ENCODE results near the gene MRPS6.

MRPS6 gene

GRCh38 chr21:34072145-34073031 is 990 bp upstream of the MRPS6 start:
- Histone ChIP-seq H3K36me3 (ENCODE audit: insufficient read depth, low read length) (peaks cover 10% of the 10 kb centered on the region; the same call in 1 of the 2 replicates), H3K9me3 (ENCODE audit: insufficient read depth, low read depth, low read length) (no peaks in the 10 kb centered on the region), H3K9ac (ENCODE audit: low read depth, low read length) (peak overlapping the region; percentile 61), H3K4me1 (ENCODE audit: insufficient read depth, low read length) (peaks cover 32% of the 10 kb centered on the region), H3K27me3 (ENCODE audit: insufficient read depth, low read length) (peaks cover 6% of the 10 kb centered on the region), H3K27ac (ENCODE audit: low read depth, low read length) (peak overlapping the region; percentile 75; the same call in 1 of the 2 replicates), H3K4me3 (ENCODE audit: low read length) (peak overlapping the region; percentile 46)
- WGBS: 44% methylated on average over 32 of the region's 32 CpGs

DNA sequence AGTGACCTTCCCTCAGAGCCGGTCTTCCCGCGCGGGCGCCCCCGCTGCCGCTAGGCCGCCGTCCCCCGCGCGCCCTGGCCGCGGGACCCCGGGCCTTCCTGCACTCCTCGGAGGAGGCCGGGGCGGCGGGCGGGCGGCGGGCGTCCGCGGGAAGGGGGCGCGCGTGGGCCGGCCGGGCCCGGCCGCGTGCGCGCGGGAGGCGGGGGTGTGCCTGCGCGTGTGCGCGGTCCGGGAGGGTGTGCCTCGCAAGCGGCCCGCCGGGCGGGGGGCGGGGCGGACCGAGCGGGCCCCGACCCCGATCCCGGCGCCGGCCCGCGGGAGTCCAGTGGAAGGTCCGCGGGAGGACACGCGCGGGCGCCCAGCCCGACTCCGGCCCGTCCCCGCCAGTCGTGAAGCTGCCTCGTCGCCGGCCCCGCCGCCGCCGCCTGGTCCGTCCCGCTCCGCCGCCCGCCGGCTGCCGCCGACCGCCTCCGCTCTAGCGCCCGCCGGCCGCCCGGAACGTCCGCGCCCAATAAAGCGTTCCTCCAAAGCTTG is 438 bp downstream of the MRPS6 start:
- H3K36me3 ChIP-seq (ENCODE audit: insufficient read depth, low read length): peaks cover 24% of the 10 kb centered on the region
- H3K27ac ChIP-seq (ENCODE audit: low read depth, low read length): peak overlapping the region; percentile 77; the same call in 1 of the 2 replicates
- H3K27me3 ChIP-seq (ENCODE audit: insufficient read depth, low read length): peaks cover 6% of the 10 kb centered on the region
- peak overlapping the region; percentile 83 for H3K4me3 ChIP-seq (ENCODE audit: low read length)
- H3K4me1 ChIP-seq (ENCODE audit: insufficient read depth, low read length): peaks cover 37% of the 10 kb centered on the region
- under 1% methylated on average over 95 of the region's 95 CpGs for WGBS
- H3K9ac ChIP-seq (ENCODE audit: low read depth, low read length): peak overlapping the region; percentile 76
- H3K9me3 ChIP-seq (ENCODE audit: insufficient read depth, low read depth, low read length): no peaks in the 10 kb centered on the region

DNA sequence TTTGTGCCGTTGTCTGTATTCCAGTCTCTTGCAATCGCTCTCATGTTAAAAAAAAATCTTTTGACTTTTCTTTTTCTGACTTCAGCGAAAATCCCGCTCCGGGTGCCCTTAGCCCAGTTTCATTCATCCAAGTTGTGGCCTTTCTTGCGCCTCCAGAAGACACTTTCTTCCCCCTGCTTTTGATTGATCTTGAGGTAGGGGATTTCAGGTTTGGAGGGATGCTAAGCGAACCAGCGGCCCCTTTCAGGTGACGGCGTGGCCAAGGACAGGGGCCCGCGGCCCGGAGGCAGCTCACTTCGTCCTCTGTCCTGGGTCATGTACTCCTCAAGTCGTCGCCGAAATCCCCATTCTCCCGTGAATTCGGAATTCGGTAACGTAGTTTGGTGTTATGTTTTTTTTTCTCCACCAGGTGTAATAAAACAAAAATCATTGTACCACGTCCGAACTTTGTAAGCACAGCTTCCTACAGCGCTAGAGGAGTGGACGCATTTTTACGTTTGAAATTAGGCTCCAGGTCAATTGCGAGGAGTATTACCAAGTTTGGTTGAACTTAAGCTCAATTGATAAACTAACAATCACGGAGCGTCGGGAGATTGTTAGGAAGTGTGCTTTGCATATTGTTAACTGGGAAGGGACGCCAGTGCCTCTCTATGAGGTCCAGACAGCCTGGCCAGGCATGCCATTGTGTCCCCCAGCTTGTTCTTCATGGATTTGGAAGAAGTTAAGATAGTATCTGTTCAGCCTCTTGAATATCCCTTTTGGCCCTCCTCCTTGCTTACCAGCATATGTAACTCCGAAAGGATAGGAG is 1.1 kb downstream of the MRPS6 start:
- Histone ChIP-seq H3K4me3 (ENCODE audit: low read length) (peak overlapping the region; percentile 83), H3K36me3 (ENCODE audit: insufficient read depth, low read length) (peaks cover 28% of the 10 kb centered on the region), H3K27me3 (ENCODE audit: insufficient read depth, low read length) (peaks cover 6% of the 10 kb centered on the region), H3K4me1 (ENCODE audit: insufficient read depth, low read length) (peaks cover 37% of the 10 kb centered on the region), H3K9me3 (ENCODE audit: insufficient read depth, low read depth, low read length) (no peaks in the 10 kb centered on the region), H3K9ac (ENCODE audit: low read depth, low read length) (peak overlapping the region; percentile 76), H3K27ac (ENCODE audit: low read depth, low read length) (peak overlapping the region; percentile 2; the same call in 1 of the 2 replicates)
- 2% methylated on average over 31 of the region's 32 CpGs for WGBS

DNA sequence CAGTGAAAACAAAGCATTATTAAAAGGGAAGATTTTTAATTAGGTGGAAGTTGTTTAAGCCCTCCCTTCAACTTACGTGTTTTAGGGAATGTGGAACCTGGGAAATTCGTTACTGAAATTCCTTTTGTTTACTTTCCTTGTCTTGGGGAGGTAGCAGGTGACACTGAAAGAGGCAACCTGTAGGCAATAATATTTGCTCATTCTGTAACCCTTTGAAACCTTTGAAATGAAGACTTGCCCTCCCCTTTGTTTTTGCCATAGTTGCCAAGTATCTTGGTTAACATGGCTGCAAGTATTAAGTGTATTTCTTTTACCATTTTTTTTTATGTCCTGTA is 1.7 kb downstream of the MRPS6 start:
- H3K9me3 ChIP-seq (ENCODE audit: insufficient read depth, low read depth, low read length): no peaks in the 10 kb centered on the region
- peak overlapping the region; percentile 83 for H3K4me3 ChIP-seq (ENCODE audit: low read length)
- no peak overlapping the region; the same call in 1 of the 2 replicates for H3K27ac ChIP-seq (ENCODE audit: low read depth, low read length)
- peaks cover 6% of the 10 kb centered on the region for H3K27me3 ChIP-seq (ENCODE audit: insufficient read depth, low read length)
- peaks cover 32% of the 10 kb centered on the region for H3K36me3 ChIP-seq (ENCODE audit: insufficient read depth, low read length)
- peak overlapping the region; percentile 76; the same call in 1 of the 2 replicates for H3K9ac ChIP-seq (ENCODE audit: low read depth, low read length)
- peaks cover 37% of the 10 kb centered on the region for H3K4me1 ChIP-seq (ENCODE audit: insufficient read depth, low read length)
- 36% methylated on average over 2 of the region's 2 CpGs for WGBS

DNA sequence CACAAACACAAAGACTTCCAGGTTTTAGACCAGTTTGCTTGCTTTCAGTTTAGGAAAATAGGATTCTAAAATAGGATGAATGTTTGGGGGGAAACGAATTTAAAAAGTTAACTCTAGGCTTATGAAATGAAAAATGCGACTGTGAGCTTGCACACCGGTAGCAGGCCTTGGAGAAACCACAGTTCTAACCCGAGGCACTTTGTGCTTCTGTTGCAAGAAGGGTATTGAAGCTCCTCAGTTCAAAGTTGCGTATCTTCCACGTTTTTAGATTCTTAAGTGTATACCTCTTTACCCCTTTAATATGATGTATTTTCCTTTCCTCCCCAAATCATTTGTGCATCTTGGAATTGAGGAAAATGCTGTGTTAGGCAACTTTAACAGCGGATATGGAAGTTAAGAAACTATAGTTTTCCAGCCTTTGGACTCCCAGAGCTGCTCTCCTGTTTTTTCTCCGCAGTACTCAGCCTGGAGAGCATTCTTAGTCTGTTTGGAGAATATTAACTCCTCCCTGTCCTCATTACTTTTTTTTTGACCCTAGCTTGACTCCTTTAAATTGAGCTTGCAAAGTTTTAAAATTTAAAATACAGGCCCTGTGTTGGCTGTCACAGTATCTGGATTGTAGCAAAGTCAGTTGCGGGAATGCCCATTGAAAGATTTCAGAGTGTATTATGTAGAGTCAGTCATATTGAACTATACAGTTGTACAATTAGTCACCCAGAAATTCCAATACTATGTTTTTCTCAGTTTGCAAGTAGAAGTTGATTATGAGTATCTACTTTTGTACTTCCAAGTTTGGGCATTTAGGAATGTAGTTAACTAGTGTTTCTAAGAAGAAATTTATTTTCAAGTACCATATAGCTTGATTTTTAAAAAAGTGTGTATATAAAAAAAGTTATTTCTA is 2.6 kb downstream of the MRPS6 start:
- H3K4me1 ChIP-seq (ENCODE audit: insufficient read depth, low read length): peaks cover 41% of the 10 kb centered on the region
- H3K4me3 ChIP-seq (ENCODE audit: low read length): peak overlapping the region; percentile 83; the same call in 1 of the 2 replicates
- H3K27ac ChIP-seq (ENCODE audit: low read depth, low read length): no peak overlapping the region
- peaks cover 6% of the 10 kb centered on the region for H3K27me3 ChIP-seq (ENCODE audit: insufficient read depth, low read length)
- H3K9ac ChIP-seq (ENCODE audit: low read depth, low read length): no peak overlapping the region; the same call in 1 of the 2 replicates
- no peaks in the 10 kb centered on the region for H3K9me3 ChIP-seq (ENCODE audit: insufficient read depth, low read depth, low read length)
- 88% methylated on average over 9 of the region's 9 CpGs for WGBS
- H3K36me3 ChIP-seq (ENCODE audit: insufficient read depth, low read length): peaks cover 42% of the 10 kb centered on the region

DNA sequence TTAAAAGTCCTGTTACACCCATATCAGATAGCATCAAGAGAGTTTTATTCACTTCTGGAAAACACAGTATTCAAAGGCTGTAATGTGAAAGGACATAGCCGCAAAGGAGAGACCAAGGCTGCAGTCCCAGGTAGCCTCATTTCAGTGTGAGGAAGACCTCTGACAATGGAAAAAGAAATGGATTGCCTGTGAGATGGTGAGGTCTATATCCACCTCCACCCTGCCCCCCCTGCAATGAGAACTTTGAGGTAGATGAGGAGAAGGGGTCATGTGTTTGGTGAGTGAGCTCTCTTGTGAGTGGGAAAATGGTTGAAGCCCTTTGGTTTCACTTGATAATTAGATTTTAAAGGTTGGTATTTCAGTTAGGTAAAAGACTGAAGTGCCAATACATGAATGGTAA is 3.5 kb downstream of the MRPS6 start:
- H3K9ac ChIP-seq (ENCODE audit: low read depth, low read length): no peak overlapping the region
- H3K4me1 ChIP-seq (ENCODE audit: insufficient read depth, low read length): peaks cover 41% of the 10 kb centered on the region
- no peak overlapping the region for H3K27ac ChIP-seq (ENCODE audit: low read depth, low read length)
- no peaks in the 10 kb centered on the region for H3K9me3 ChIP-seq (ENCODE audit: insufficient read depth, low read depth, low read length)
- H3K27me3 ChIP-seq (ENCODE audit: insufficient read depth, low read length): peaks cover 6% of the 10 kb centered on the region
- 0 out of 2 replicates have a peak overlapping the region, but pooled peaks have one; percentile 13 for H3K4me3 ChIP-seq (ENCODE audit: low read length)
- peaks cover 49% of the 10 kb centered on the region for H3K36me3 ChIP-seq (ENCODE audit: insufficient read depth, low read length)
- 87% methylated on average over 1 of the region's 1 CpG for WGBS

DNA sequence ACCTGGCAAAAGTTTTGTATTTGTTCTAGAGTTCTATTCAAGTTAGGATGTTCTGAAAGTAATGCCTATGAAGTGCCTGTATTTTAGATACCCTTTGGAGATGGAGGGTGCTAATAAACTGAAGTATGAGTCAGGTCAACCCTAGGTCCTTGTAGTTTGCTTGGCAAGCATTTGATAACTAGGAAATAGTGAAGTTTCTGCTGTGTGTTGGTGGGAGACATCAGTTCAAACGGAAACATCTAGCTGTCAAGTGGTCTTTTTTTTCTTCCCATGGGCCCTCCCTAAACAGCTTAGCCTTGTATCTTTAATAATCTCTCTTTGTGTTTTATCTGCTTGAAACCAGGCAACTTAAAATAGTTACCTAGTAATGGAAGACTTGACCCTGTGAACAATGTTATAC is 4.5 kb downstream of the MRPS6 start:
- no peak overlapping the region for H3K27ac ChIP-seq (ENCODE audit: low read depth, low read length)
- H3K36me3 ChIP-seq (ENCODE audit: insufficient read depth, low read length): peaks cover 58% of the 10 kb centered on the region
- 83% methylated on average over 1 of the region's 1 CpG for WGBS
- H3K27me3 ChIP-seq (ENCODE audit: insufficient read depth, low read length): no peaks in the 10 kb centered on the region
- H3K9me3 ChIP-seq (ENCODE audit: insufficient read depth, low read depth, low read length): no peaks in the 10 kb centered on the region
- H3K9ac ChIP-seq (ENCODE audit: low read depth, low read length): no peak overlapping the region
- peaks cover 45% of the 10 kb centered on the region for H3K4me1 ChIP-seq (ENCODE audit: insufficient read depth, low read length)
- H3K4me3 ChIP-seq (ENCODE audit: low read length): no peak overlapping the region

DNA sequence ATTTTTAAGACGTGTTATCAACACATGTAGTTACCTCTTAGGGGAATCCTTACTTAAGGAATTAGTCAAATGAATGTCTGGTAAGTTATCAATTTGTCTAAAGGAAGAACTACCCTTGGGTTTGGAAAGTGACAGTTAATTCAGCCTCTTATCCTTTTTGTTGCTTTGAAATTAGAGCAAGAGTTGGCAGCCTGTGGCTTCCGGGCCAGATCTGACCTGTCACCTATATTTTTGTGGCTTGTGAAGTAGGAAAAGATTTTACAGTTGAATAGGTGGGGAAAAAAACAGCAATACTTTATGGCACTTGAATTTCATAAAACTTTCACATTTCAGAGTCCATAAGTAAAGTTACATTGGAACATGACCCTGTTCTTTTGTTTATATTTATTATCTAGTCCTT is 5.5 kb downstream of the MRPS6 start:
- H3K27ac ChIP-seq (ENCODE audit: low read depth, low read length): no peak overlapping the region
- H3K9me3 ChIP-seq (ENCODE audit: insufficient read depth, low read depth, low read length): no peaks in the 10 kb centered on the region
- 93% methylated on average over 2 of the region's 2 CpGs for WGBS
- peaks cover 59% of the 10 kb centered on the region for H3K36me3 ChIP-seq (ENCODE audit: insufficient read depth, low read length)
- H3K9ac ChIP-seq (ENCODE audit: low read depth, low read length): no peak overlapping the region
- H3K4me1 ChIP-seq (ENCODE audit: insufficient read depth, low read length): peaks cover 55% of the 10 kb centered on the region
- no peaks in the 10 kb centered on the region for H3K27me3 ChIP-seq (ENCODE audit: insufficient read depth, low read length)
- H3K4me3 ChIP-seq (ENCODE audit: low read length): no peak overlapping the region

DNA sequence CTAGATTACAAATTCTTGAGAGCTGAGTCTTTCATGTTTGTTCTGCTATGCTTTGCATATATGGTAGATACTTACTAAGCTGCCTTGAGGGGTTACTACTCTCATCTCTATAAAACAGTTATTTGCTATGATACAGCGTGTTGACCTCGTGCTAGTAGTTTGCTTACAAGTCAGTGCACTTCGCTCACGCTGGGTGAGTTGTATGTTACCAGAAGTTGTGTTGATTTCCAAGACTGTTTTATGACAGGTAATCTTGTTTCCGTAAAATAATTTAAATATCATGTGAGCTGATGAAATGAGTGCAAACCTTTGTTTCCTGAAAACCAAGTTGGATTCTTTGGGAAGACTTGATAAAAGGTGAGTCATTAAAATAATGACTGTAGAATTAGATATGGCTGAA is 7.3 kb downstream of the MRPS6 start:
- H3K27me3 ChIP-seq (ENCODE audit: insufficient read depth, low read length): no peaks in the 10 kb centered on the region
- no peak overlapping the region for H3K9ac ChIP-seq (ENCODE audit: low read depth, low read length)
- H3K27ac ChIP-seq (ENCODE audit: low read depth, low read length): no peak overlapping the region
- H3K4me3 ChIP-seq (ENCODE audit: low read length): no peak overlapping the region
- H3K9me3 ChIP-seq (ENCODE audit: insufficient read depth, low read depth, low read length): no peaks in the 10 kb centered on the region
- peaks cover 59% of the 10 kb centered on the region for H3K36me3 ChIP-seq (ENCODE audit: insufficient read depth, low read length)
- WGBS: 97% methylated on average over 5 of the region's 5 CpGs
- peaks cover 59% of the 10 kb centered on the region for H3K4me1 ChIP-seq (ENCODE audit: insufficient read depth, low read length)

- WGBS: 95% methylated on average over 4 of the region's 4 CpGs
- Histone ChIP-seq H3K36me3 (ENCODE audit: insufficient read depth, low read length) (peaks cover 46% of the 10 kb centered on the region), H3K9ac (ENCODE audit: low read depth, low read length) (no peak overlapping the region), H3K9me3 (ENCODE audit: insufficient read depth, low read depth, low read length) (no peaks in the 10 kb centered on the region), H3K27ac (ENCODE audit: low read depth, low read length) (0 out of 2 replicates have a peak overlapping the region, but pooled peaks have one; percentile 11), H3K4me1 (ENCODE audit: insufficient read depth, low read length) (peaks cover 60% of the 10 kb centered on the region), H3K27me3 (ENCODE audit: insufficient read depth, low read length) (no peaks in the 10 kb centered on the region), H3K4me3 (ENCODE audit: low read length) (no peak overlapping the region)
These were observed 9.4 kb downstream of the MRPS6 start for GRCh38 chr21:34082769-34083168.
